HG03378 (cell line): ENCODE results near the gene DPH6.
"Not testable (repeated sequence)": the region's sequence is repeated elsewhere in the genome, so short reads cannot be mapped to it uniquely, and the experiment has no call there.

Experiments
- ATAC-seq: cut with Tn5 transposase; IDR thresholded peaks from one replicate; pipeline ENCODE4 v1.9.1; 2021; ENCODE audit warnings: mild to moderate bottlenecking, moderate library complexity; ENCODE audit not compliant: unreplicated experiment

The DPH6 gene

GRCh38 chr15:35441279-35441678 is 104.7 kb downstream of the DPH6 start:
- ATAC-seq, result not testable (repeated sequence)

GRCh38 chr15:35440265-35440664 is 105.7 kb downstream of the DPH6 start:
- ATAC-seq, result no peak

- no peak for ATAC-seq
Observed at GRCh38 chr15:35439291-35439690, 106.7 kb downstream of the DPH6 start.

- no peak for ATAC-seq
Observed at GRCh38 chr15:35437157-35437556, 108.8 kb downstream of the DPH6 start.

- no peak for ATAC-seq
Observed at GRCh38 chr15:35436422-35436821, 109.5 kb downstream of the DPH6 start.

- ATAC-seq, result no peak
Observed at GRCh38 chr15:35431281-35431680, 114.7 kb downstream of the DPH6 start.

GRCh38 chr15:35430301-35430700 is 115.7 kb downstream of the DPH6 start:
- no peak for ATAC-seq

- no peak for ATAC-seq
Observed at GRCh38 chr15:35427496-35427895, 118.5 kb downstream of the DPH6 start.

- no peak for ATAC-seq
Observed at GRCh38 chr15:35427091-35427490, 118.9 kb downstream of the DPH6 start.

- no peak for ATAC-seq
Observed at GRCh38 chr15:35410775-35411174, 135.2 kb downstream of the DPH6 start.

- no peak for ATAC-seq
Observed at GRCh38 chr15:35399901-35400300, 146.1 kb downstream of the DPH6 start.

GRCh38 chr15:35397027-35397426 is 148.9 kb downstream of the DPH6 start:
- no peak for ATAC-seq

GRCh38 chr15:35394416-35394815 is 151.5 kb downstream of the DPH6 start:
- no peak for ATAC-seq

GRCh38 chr15:35393398-35393797 is 152.6 kb downstream of the DPH6 start:
- ATAC-seq, result no peak

- ATAC-seq, result not testable (repeated sequence)
Observed at GRCh38 chr15:35391408-35391984, 154.5 kb downstream of the DPH6 start.

- no peak for ATAC-seq
Observed at GRCh38 chr15:35383506-35383905, 162.5 kb downstream of the DPH6 start.

- ATAC-seq, result no peak
Observed at GRCh38 chr15:35381328-35381727, 164.6 kb downstream of the DPH6 start.

- ATAC-seq, result no peak
Observed at GRCh38 chr15:35379972-35380371, 166.0 kb downstream of the DPH6 start.

- ATAC-seq, result not testable (repeated sequence)
Observed at GRCh38 chr15:35378454-35378853, 167.5 kb downstream of the DPH6 start.

- ATAC-seq, result no peak
Observed at GRCh38 chr15:35376707-35377106, 169.3 kb downstream of the DPH6 start.

GRCh38 chr15:35374661-35375060 is 171.3 kb downstream of the DPH6 start:
- no peak for ATAC-seq

GRCh38 chr15:35362195-35362829 is 183.7 kb downstream of the DPH6 start:
- ATAC-seq, result no peak

GRCh38 chr15:35358824-35359223 is 187.1 kb downstream of the DPH6 start:
- ATAC-seq, result no peak
